HG03103 (cell line): Measurements from ENCODE around the gene TBC1D2B.
A peak's percentile ranks its signal among the peaks of the same experiment; 100 is the strongest.

Experiments
- ATAC-seq: cut with Tn5 transposase; IDR thresholded peaks from one replicate; pipeline ENCODE4 v1.9.1; 2021; ENCODE audit warnings: low read depth; ENCODE audit not compliant: unreplicated experiment

Gene TBC1D2B

GRCh38 chr15:78057803-78058202, 19.7 kb downstream of the TBC1D2B start:
- ATAC-seq = no peak

- no peak for ATAC-seq
Measured at GRCh38 chr15:78056714-78057269, 20.7 kb downstream of the TBC1D2B start.

DNA sequence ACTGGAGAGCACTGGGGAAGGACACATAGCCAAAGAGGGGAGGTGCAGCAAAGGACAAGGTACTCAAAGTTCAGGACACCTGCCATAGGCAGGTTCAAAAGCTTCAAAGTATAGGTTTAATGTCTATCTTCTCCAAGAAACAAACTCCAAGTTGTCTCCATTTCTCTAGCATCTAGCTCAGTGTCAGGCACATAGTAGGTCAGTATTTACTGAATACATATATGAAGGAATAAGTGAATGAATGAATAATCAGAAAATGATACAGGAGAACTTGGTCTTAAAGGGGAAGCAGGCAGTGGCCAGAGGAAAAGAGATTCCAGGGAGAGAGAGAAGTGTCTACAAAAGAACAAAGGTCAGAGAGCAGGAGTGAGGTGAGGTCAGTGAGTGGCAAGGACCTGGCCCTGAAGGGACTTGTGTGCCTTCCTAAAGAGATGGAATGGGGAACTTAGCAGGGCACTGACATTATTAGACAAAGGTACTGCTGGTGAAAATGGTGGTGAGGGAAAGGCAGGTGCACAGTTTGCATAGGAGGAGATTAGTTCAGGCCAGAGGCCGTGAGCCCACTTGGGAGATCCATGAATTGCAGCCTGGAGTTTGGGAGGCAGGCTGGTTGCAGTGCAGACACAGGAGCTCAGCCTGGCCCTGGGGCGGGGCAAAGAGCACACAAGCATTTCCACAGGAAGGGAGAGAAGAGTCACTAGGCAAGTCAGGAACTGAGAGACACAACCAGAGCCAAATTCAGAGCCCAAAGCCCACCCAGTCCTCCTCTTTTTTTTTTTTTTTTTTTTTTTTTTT, 21.4 kb downstream of the TBC1D2B start:
- ATAC-seq = no peak

DNA sequence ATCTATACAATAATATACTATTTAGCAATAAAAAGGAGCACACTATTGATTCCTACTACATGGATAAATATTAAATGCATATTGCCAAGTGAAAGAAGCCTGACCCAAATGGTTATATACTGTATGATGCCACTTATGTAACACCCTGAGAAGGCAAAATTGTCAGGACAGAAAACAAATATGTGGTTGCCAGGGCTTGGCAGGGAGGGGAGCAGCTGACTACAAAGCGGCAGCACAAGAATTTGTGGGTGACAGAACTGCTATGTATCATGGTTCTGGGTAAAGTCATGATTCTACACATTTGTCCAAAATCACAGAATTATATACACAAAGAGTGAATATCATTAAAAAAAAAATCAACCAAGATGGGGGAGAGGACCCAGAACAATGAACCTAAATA, 22.5 kb downstream of the TBC1D2B start:
- ATAC-seq = no peak

DNA sequence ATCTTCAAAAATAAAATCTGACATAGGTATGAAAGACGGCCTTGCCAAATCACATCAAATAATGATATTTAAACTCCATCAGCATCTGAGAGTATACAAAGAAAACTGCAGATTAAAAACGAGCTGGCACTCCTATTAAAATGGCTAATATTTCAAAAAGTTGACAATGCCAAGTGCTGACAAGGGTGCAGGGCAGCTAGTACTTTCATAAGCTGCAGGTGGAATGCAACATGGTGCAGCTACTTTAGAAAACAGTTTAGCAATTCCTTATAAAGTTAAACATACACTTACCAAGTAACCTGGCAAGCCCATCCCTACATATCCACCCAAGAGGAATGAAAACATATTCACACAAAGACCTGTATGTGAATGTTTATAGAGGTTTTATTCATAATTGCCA, 23.0 kb downstream of the TBC1D2B start:
- ATAC-seq = no peak

DNA sequence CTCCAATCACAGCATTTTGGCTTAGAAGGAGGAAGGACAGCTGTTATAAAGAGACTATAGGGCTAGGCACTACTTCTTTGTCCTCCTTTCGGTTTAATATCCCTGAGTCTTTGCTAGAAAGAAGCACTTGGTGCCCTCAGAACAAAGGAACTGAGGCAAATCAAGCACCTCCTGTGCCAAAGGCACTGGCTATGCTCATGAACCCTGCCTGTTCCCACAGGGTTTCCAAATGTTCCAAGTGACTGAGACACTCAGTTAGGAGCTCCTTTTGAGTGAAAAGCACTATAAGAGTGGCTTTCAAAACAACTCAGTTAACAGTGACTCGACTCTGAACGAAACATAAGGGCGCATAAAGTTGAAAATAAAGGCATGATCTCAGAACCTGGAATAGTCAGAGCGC, 25.0 kb downstream of the TBC1D2B start:
- ATAC-seq = no peak

GRCh38 chr15:78052001-78052401, 25.5 kb downstream of the TBC1D2B start:
- no peak for ATAC-seq

DNA sequence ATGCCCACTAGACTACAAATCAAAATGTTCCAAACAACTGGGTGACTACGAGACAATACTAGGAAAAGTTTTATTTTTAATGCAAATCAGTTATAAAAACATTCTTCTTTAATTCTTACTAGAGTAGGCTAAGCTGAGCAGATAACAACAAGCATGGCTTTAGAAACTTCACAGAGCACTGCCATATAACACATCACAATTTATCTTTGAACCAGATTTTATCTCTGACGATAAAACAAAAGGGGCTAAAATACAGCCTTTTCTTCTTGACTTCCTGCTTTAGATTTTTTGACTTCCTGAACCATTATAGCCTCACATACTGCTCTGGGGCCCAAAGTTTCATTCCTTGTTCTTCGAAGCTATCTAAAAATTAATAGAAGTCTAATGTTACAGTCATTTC, 25.9 kb downstream of the TBC1D2B start:
- ATAC-seq = no peak

DNA sequence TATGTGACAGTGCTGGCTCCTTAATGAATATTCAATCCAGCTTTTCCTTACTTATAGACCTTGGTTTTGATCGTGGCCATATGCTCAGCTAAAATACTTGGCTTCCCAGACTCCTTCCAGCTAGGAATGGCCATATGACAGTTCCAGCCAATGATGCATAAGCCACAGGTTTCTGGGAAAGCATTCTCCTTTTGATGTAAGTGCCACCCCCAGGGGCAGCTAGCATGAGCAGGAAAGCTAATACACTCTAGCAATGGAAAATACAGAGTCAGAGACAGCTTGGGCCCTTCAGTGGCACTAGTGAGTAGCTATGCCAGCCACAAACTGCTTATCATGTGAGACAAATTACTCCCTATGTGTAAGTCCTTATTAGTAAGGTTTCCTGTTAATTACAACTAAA, 26.7 kb downstream of the TBC1D2B start:
- no peak for ATAC-seq

GRCh38 chr15:78050441-78050809, 27.1 kb downstream of the TBC1D2B start:
- no peak for ATAC-seq

- ATAC-seq = peak; percentile 49
Measured at GRCh38 chr15:78049691-78050440, 27.6 kb downstream of the TBC1D2B start.

- ATAC-seq = no peak
Measured at GRCh38 chr15:78048628-78048920, 28.9 kb downstream of the TBC1D2B start.

DNA sequence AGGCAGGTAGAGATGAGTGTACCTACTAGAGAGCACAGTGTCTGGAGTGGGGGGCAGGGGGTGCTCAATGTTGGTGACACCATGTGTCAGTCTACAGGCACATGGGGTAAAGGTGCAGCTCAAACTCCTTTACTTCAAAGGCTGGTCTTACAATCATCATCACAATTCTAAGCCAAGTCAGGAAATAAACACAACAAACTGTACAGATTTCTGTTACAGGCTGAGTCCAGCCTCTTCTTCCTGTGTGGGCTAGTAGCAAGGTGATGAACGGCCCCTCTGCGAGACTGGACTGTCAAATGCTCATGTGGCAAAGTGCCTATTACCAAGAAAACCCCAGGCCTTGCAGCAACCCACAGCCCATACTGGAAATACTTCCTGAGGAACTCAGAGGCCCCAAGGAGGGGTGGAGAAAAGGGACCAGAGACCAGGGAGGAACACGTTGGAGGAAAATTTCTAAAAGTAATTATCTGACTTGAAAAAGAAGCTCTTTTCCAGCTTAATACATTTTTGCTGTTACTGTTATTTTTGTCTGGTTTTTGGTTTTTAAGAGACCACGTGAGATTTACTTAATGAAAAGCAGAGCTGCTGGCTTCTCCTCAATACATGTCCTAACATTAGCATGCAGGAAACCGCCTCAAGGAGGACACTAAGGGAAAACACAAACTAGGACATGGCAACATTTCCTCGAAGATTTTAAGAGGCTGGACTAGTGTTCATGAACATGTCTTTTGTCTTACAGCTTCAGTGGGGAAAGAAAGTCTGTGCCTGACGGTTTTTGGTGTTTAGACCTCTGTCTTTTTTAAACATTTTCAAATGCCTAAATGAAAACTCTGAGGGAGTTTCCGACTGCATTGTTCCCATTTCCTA, 29.5 kb downstream of the TBC1D2B start:
- ATAC-seq = no peak

- ATAC-seq = no peak
Measured at GRCh38 chr15:78046796-78047341, 30.6 kb downstream of the TBC1D2B start.

DNA sequence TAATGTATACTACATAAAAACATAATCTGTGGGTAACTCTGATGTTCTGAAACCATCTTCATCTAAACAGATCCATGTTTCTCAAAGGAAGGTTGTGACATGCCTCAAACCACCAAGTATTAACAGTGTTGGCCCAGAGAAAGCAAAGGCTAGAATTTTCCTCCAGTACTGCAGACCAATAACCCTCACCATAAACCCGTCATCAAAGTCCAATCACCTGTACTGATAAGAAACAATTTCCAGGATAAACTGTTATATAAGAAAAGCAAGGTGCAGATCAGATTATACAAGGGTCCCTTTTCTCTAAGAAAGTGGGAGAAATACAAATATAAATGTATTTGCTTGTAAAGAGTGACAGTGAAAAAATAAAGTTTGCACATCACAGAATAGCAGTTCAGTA, 32.3 kb downstream of the TBC1D2B start:
- no peak for ATAC-seq

- no peak for ATAC-seq
Measured at GRCh38 chr15:78044407-78045155, 32.9 kb downstream of the TBC1D2B start.

- ATAC-seq = no peak
Measured at GRCh38 chr15:78041946-78042345, 35.6 kb downstream of the TBC1D2B start.

DNA sequence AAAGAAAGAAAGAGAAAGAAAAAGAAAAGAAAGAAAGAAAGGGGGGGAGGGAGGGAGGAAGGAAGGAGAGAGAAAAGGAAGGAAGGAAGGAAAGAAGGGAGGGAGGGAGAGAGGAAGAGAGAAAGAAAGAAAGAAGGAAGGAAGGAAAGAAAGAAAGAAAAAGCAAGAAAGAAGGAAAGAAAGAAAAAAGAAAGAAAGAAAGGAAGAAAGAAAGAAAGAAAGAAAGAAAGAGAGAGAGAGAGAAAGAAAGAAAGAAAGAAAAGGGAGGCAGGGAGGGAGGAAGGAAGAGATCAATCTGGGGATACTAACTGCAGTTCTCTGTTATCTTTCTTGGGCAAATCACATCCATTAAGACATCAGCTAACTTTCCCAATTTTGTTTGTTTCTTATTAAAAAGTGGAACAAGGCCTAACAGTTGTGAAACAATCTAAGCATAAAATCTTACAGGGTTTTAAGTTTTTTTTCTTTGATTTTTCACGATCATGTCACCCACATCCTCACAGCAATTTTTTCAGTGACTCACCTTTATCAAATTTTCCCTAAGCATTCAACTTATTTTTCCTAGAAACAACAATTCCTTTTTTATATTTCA, 36.8 kb downstream of the TBC1D2B start:
- no peak for ATAC-seq

- ATAC-seq = no peak
Measured at GRCh38 chr15:78038585-78039247, 38.8 kb downstream of the TBC1D2B start.
